SU-DHL-6 (cell line): Measurements from ENCODE around the gene RPS16.
A peak's percentile ranks its signal among the peaks of the same experiment; 100 is the strongest.

Experiments used
- H2AFZ ChIP-seq: fragments of 200-600 bp; sonication (generic); 2 replicates; pipeline ENCODE4 v1.6.1; 2014; ENCODE audit warnings: low read depth, mild to moderate bottlenecking, moderate library complexity, mixed read lengths, antibody characterized with exemption, low read length; ENCODE audit not compliant: severe bottlenecking
- H3F3A ChIP-seq: fragments of 200-600 bp; shearing (Covaris generic); 2 replicates; pipeline ENCODE4 v1.6.0; 2016; ENCODE audit warnings: antibody characterized with exemption, mild to moderate bottlenecking; ENCODE audit not compliant: insufficient read depth
- H3K27ac ChIP-seq: fragments of 200-600 bp; sonication (generic); 2 replicates; pipeline ENCODE4 v1.5.1; 2016; ENCODE audit warnings: low read depth, mild to moderate bottlenecking, low read length, moderate library complexity, mixed read lengths
- H3K27me3 ChIP-seq: fragments of 200-600 bp; sonication (generic), shearing (Covaris generic); 2 replicates; pipeline ENCODE4 v1.6.0; 2014; ENCODE audit warnings: mild to moderate bottlenecking, low read length
- H3K36me3 ChIP-seq: fragments of 200-600 bp; sonication (generic); 2 replicates; pipeline ENCODE4 v1.6.1; 2014; ENCODE audit warnings: mild to moderate bottlenecking, low read length, mixed read lengths
- H3K4me2 ChIP-seq: fragments of 300-600, 200-600 bp; shearing (Covaris generic), sonication (generic); 2 replicates; pipeline ENCODE4 v1.6.0; 2014; ENCODE audit warnings: low read length, low read depth, mild to moderate bottlenecking; ENCODE audit not compliant: poor library complexity, severe bottlenecking
- H3K4me3 ChIP-seq: fragments of 200-600 bp; sonication (generic); 2 replicates; pipeline ENCODE4 v1.5.1; 2014; ENCODE audit warnings: antibody characterized with exemption, low read length, mild to moderate bottlenecking, mixed read lengths; ENCODE audit not compliant: insufficient read depth, poor library complexity, severe bottlenecking
- H3K79me2 ChIP-seq: fragments of 200-600 bp; sonication (generic); 2 replicates; pipeline ENCODE4 v1.6.1; 2014; ENCODE audit warnings: mild to moderate bottlenecking, low read length, moderate library complexity; ENCODE audit not compliant: insufficient read depth
- H3K9ac ChIP-seq: fragments of 200-600 bp; sonication (generic); 2 replicates; pipeline ENCODE4 v1.7.0; 2014; ENCODE audit warnings: mild to moderate bottlenecking, low read length
- H3K9me2 ChIP-seq: fragments of 200-600 bp; sonication (generic); replicated peaks from 2 replicates; pipeline ENCODE4 v1.6.1; 2014; ENCODE audit warnings: low read length; ENCODE audit not compliant: insufficient read depth
- H3K9me3 ChIP-seq: fragments of 200-600 bp; sonication (generic); 2 replicates; pipeline ENCODE4 v1.6.1; 2014; ENCODE audit warnings: low read length, mixed read lengths; ENCODE audit not compliant: insufficient read depth
- H4K20me1 ChIP-seq: fragments of 200-600 bp; sonication (generic); 2 replicates; pipeline ENCODE4 v1.6.1; 2014; ENCODE audit warnings: low read depth, mild to moderate bottlenecking, antibody characterized with exemption, low read length, moderate library complexity, mixed read lengths
- CTCF ChIP-seq: fragments of 200-600 bp; sonication (generic); IDR thresholded peaks from one replicate; pipeline ENCODE4 v1.5.1; 2017; ENCODE audit warnings: antibody characterized with exemption, mild to moderate bottlenecking, low read length, moderate library complexity; ENCODE audit not compliant: insufficient read depth, poor library complexity, severe bottlenecking
- EZH2phosphoT487 ChIP-seq: fragments of 200-600 bp; sonication (generic), shearing (Covaris generic); conservative IDR thresholded peaks from 2 replicates; pipeline ENCODE4 v1.6.1; 2018; ENCODE audit warnings: mild to moderate bottlenecking, antibody characterized with exemption, low read length, moderate library complexity, mixed read lengths

RPS16 gene

GRCh38 chr19:39413911-39414608 lies 21.7 kb downstream of the RPS16 start:
- H3K9me3 ChIP-seq, result no peaks in the 10 kb centered on the region
- no peak overlapping the region for H2AFZ ChIP-seq
- peak overlapping the region; percentile 91 for H3K4me2 ChIP-seq
- no peaks in the 10 kb centered on the region for H4K20me1 ChIP-seq
- H3K9ac ChIP-seq, result peak overlapping the region; percentile 100
- TF ChIP-seq EZH2phosphoT487 (no peak), CTCF (no peak)
- peak overlapping the region; percentile 100 for H3K4me3 ChIP-seq
- H3K27ac ChIP-seq, result peak overlapping the region; percentile 83
- H3K9me2 ChIP-seq, result no peaks in the 10 kb centered on the region
- peaks cover 11% of the 10 kb centered on the region for H3K79me2 ChIP-seq
- H3K27me3 ChIP-seq, result no peaks in the 10 kb centered on the region
- H3K36me3 ChIP-seq, result no peaks in the 10 kb centered on the region
- H3F3A ChIP-seq, result peaks cover 27% of the 10 kb centered on the region

GRCh38 chr19:39413272-39413910 lies 22.4 kb downstream of the RPS16 start:
- H3F3A ChIP-seq, result peaks cover 34% of the 10 kb centered on the region
- H3K9me2 ChIP-seq, result no peaks in the 10 kb centered on the region
- H2AFZ ChIP-seq, result peak overlapping the region; percentile 73
- no peaks in the 10 kb centered on the region for H3K27me3 ChIP-seq
- H3K79me2 ChIP-seq, result peaks cover 17% of the 10 kb centered on the region
- H3K4me3 ChIP-seq, result peak overlapping the region; percentile 100
- TF ChIP-seq CTCF (no peak), EZH2phosphoT487 (no peak)
- no peaks in the 10 kb centered on the region for H4K20me1 ChIP-seq
- no peaks in the 10 kb centered on the region for H3K9me3 ChIP-seq
- H3K9ac ChIP-seq, result peak overlapping the region; percentile 100
- H3K27ac ChIP-seq, result peak overlapping the region; percentile 83
- no peaks in the 10 kb centered on the region for H3K36me3 ChIP-seq
- peak overlapping the region; percentile 91 for H3K4me2 ChIP-seq

GRCh38 chr19:39412867-39413271 lies 22.9 kb downstream of the RPS16 start:
- Histone ChIP-seq H3K36me3 (no peaks in the 10 kb centered on the region), H3K9me2 (no peaks in the 10 kb centered on the region), H3K27ac (peak overlapping the region; percentile 83), H3K4me2 (peak overlapping the region; percentile 91), H3K4me3 (peak overlapping the region; percentile 100), H3K79me2 (peaks cover 22% of the 10 kb centered on the region), H4K20me1 (no peaks in the 10 kb centered on the region), H3K27me3 (no peaks in the 10 kb centered on the region), H3F3A (peaks cover 35% of the 10 kb centered on the region), H2AFZ (peak overlapping the region; percentile 73), H3K9ac (peak overlapping the region; percentile 100), H3K9me3 (no peaks in the 10 kb centered on the region)
- TF ChIP-seq CTCF (no peak), EZH2phosphoT487 (no peak)
